ENCODE results near the gene HOXC5. TPM values are rescaled to one million over a fixed set of nuclear protein-coding genes. Genes with fewer than 3 reads are reported as not detected.
A peak's percentile ranks its signal among the peaks of the same experiment; 100 is the strongest.

HOXC5 gene
- total and polyA plus RNA-seq, 9 donors, result 1.8 to 11.0 (median 2.9) TPM

DNA sequence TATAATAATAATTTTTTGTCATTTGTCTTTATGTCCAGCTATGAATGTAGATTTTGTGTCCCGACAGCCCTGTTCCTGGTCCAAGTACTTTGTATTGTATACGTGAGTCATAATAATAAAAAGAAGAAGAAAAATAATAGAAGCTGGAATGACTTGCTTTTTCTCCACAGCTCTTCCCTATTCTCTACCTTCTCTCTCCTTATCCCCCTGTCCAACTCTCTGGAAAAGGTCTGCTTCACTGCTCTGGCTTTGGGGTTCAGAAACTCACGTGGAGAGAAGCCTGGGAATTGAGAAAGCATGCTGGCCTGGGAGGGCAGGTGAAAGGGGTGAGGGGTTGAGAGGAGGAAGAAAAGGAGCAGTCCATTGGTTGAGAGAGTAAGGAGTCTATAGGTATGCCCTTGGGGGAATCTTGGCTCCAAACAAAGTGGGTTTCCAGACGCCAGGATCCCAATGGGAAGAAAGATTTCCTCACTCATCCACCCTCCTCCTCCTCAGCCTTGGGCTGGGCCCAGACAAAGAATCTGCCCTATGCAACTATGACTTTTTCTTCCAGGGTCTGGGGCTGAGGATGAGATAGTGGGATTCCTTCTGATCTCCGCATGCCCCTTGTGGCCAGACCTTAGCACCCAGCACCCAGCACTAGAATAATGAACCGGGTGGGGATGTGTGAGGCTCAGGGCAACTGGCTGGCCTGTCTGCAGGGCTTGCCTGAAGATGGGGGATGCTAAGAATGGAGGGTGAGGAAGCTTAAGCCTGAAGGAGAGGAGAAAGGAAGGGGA, 20.0 kb upstream of the HOXC5 start:
- no peak for DNase-seq
- Histone ChIP-seq H3K27ac (peak overlapping the region in 1 of 2 donors; percentile 39), H3K27me3 (no peaks in the 10 kb centered on the region), H3K4me1 (ENCODE audit: insufficient read depth) (no peaks in the 10 kb centered on the region), H3K9me3 (no peaks in the 10 kb centered on the region), H3K36me3 (no peaks in the 10 kb centered on the region), H3K4me3 (no peak overlapping the region)
- 77 to 81% (median 80%) methylated on average over 6 of the region's 6 CpGs for WGBS, 3 donors
- intact Hi-C loops (cut with DNase I), result no loop called here
- no peak for TF ChIP-seq CTCF (IDR thresholded peaks at IDR 0.05)
- TF ChIP-seq EP300 (IDR thresholded peaks at IDR 0.05), result no peak
- TF ChIP-seq POLR2A (IDR thresholded peaks at IDR 0.05), result no peak

- H3K27ac ChIP-seq, result peak overlapping the region in 1 of 2 donors; percentile 78
- DNase-seq, result peak in 1 of 5 donors; percentile 47
- H3K9me3 ChIP-seq, result no peaks in the 10 kb centered on the region
- intact Hi-C loops (cut with DNase I), result no loop called here
- 60 to 74% (median 71%) methylated on average over 36 of the region's 36 CpGs for WGBS, 3 donors
- H3K36me3 ChIP-seq, result no peaks in the 10 kb centered on the region
- no peak overlapping the region for H3K4me3 ChIP-seq
- TF ChIP-seq CTCF (IDR thresholded peaks at IDR 0.05) (no peak), EP300 (IDR thresholded peaks at IDR 0.05) (no peak), POLR2A (IDR thresholded peaks at IDR 0.05) (no peak)
- H3K27me3 ChIP-seq, result no peaks in the 10 kb centered on the region
- H3K4me1 ChIP-seq (ENCODE audit: insufficient read depth), result no peaks in the 10 kb centered on the region
These were observed 18.4 kb upstream of the HOXC5 start for GRCh38 chr12:54014377-54015017.

- Histone ChIP-seq H3K9me3 (no peaks in the 10 kb centered on the region), H3K27ac (no peak overlapping the region), H3K4me3 (no peak overlapping the region), H3K4me1 (ENCODE audit: insufficient read depth) (no peaks in the 10 kb centered on the region), H3K27me3 (no peaks in the 10 kb centered on the region), H3K36me3 (no peaks in the 10 kb centered on the region)
- no peak for TF ChIP-seq EP300 (IDR thresholded peaks at IDR 0.05)
- TF ChIP-seq CTCF (IDR thresholded peaks at IDR 0.05), result no peak
- TF ChIP-seq POLR2A (IDR thresholded peaks at IDR 0.05), result no peak
- WGBS, 3 donors, result 82 to 86% (median 85%) methylated on average over 23 of the region's 23 CpGs
- DNase-seq, result peak in 1 of 5 donors; percentile 34
- intact Hi-C loops (cut with DNase I), result no loop called here
These were observed 17.6 kb upstream of the HOXC5 start for GRCh38 chr12:54015018-54015931.

DNA sequence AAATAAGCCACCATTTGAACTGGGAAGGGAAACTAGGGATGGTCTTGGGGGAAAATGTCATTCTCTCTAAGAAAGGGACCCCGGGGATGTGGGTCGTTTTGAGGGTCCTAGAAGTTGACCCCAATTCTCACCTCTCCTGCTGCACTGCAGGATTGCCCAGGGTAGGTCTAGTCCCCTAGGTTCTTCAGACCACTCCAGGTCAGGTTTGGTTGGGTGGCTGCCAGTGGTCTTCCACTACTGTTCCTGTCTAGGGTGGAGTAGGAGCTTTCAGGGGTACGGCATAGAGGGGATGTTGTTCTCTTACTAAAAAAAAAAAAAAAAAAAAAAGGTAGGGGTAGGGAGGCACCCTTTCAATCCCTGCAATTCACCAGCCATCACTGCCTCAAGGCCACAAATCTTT, 16.8 kb upstream of the HOXC5 start:
- Histone ChIP-seq H3K36me3 (no peaks in the 10 kb centered on the region), H3K4me3 (peak overlapping the region; percentile 56), H3K27me3 (no peaks in the 10 kb centered on the region), H3K27ac (peak overlapping the region in 1 of 2 donors; percentile 95), H3K9me3 (no peaks in the 10 kb centered on the region), H3K4me1 (ENCODE audit: insufficient read depth) (no peaks in the 10 kb centered on the region)
- WGBS, 3 donors, result 34 to 46% (median 36%) methylated on average over 3 of the region's 3 CpGs
- TF ChIP-seq EP300 (IDR thresholded peaks at IDR 0.05) (no peak), POLR2A (IDR thresholded peaks at IDR 0.05) (no peak), CTCF (IDR thresholded peaks at IDR 0.05) (no peak)
- peak in 1 of 5 donors; percentile 71 for DNase-seq
- intact Hi-C loops (cut with DNase I), result no loop called here
